Measurements from ENCODE around the gene SLC27A3. TPM values are rescaled to one million over a fixed set of nuclear protein-coding genes. Genes with fewer than 3 reads are reported as not detected.
A peak's percentile ranks its signal among the peaks of the same experiment; 100 is the strongest.

Gene SLC27A3
- total RNA-seq, 2 donors from 2014 or later: 22.9 to 26.5 TPM

GRCh38 chr1:153805042-153805745, 30.0 kb downstream of the SLC27A3 start:
- DNase-seq (peak; percentile 58), ATAC-seq (peak; percentile 76 to 88)
- intact Hi-C loops (cut with DNase I): no loop called here

DNA sequence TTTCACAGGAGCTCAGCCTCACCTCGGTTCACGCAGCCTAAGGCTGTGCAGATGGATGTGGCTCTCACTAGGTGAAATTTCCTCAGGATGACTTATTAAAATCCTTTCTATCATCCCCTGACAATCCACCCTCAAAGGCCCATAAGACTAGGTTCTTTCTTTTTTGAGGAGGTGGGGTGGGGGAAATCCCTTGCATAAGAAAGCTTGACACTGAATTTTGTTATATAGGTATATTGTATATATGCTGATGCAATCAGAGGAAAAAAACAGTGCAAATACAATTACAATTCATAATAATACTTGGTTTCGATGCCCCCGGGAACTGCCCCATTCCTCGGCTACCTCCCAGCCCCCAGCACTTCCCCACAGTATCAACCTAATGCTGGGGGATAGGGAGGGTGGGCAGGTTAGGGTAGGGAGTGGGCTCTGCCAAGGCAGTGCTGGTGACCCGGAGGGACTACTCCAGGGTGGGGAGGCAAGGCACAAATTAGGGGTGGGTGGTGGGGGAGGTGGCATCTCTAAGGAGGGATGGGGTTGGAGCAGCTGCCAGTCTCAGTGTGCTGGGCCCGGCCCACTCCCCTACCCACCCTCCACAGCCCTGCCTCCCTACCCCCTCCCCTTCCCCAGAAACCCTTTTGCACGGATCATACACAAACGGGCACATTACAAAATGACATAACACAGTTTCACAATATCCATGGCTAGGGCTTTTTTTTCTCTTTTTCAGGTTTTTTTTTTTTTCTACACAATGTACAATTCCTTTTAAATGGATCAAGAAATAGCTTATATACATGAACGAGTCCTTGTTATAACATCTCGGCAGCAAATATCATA, 30.9 kb downstream of the SLC27A3 start:
- ATAC-seq: no peak
- intact Hi-C loops (cut with DNase I): no loop called here
- DNase-seq: no peak

- intact Hi-C loops (cut with DNase I): loop anchor here in 1 of 2 donors (5.0 kb wide), 1 partner anchor 161 kb away; the partner anchor contains the start of gene JTB
- ATAC-seq: peak; percentile 34 to 45
Measured at GRCh38 chr1:153816283-153816889, 41.2 kb downstream of the SLC27A3 start.

DNA sequence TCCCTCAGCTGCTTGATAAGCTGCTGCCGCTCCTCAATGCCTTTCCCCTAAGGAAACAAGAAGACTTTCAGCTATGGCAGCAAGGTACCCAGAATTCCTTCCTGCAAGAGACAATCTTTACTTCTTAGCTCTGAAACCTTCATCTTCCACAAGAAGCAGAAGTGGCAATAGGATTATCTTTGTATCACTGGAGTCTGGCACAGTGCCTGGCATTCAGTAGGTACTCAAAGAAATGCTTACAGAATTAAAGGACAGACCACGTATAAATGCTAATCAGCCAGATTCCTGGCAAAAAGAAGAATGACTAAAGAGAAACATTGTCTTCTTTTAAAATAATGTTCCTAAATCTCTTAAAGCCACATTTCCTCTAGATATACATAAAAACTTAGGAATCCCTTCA, 43.7 kb downstream of the SLC27A3 start:
- intact Hi-C loops (cut with DNase I): loop anchor here in 1 of 2 donors (5.0 kb wide), 1 partner anchor 158 kb away; the partner anchor contains the start of gene JTB
- no peak for DNase-seq
- ATAC-seq: no peak

More at GRCh38 chr1:153816283-153816889, 41.2 kb downstream of the SLC27A3 start:
- no peak for DNase-seq

DNA sequence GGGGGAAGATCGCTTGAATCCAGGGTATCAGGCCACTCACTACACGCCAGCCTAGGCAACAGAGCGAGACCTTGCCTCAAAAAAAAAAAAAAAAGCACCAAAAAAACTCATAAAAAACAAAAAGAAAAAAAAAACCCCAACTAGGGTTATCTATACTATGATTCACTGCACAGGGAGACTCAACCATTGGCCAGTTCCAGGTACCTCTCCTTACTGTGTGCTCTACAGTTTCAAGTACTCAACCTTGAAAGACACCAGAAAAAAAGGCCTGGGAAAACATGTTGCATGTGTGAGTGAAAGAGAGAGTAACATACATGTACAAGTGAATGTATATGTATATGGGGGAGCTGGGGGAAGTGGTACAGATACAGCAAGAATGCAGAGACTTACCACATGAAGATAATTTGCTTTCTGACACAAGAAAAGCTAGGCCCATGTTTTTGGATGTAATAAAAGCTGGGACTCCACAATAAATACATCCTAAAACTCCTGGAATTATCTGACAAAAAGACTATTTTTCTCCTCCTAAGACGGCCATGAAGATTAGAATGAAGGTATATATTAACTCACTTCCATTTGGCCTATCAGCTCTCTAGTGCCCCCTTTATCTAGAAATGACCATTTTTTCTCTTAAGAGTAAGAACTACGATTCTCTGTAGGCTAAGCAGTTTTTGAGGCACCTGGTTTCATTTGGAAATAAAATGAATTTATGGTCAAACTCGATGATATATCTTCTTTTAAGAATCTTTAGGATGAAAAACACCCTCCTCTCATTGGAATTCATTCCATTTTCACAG, 52.2 kb downstream of the SLC27A3 start:
- ATAC-seq: no peak
- no peak for DNase-seq
- intact Hi-C loops (cut with DNase I): loop anchor here in 1 of 2 donors (10.0 kb wide), 1 partner anchor 57 kb away; no protein-coding TSS in a partner anchor

Other genes starting within 250 kb of the SLC27A3 start
- gene S100A6, start 239.4 kb upstream of the SLC27A3 start, total RNA-seq: 100 to 1,000 TPM; 449 to 518 TPM
- gene S100A5, start 234.5 kb upstream of the SLC27A3 start, total RNA-seq: not detected
- 100 to 1,000 TPM; 206 to 332 TPM for gene S100A4, start 229.6 kb upstream of the SLC27A3 start, total RNA-seq
- gene S100A3, start 226.1 kb upstream of the SLC27A3 start, total RNA-seq: 1 to 10 TPM in 1 of 2 donors, under 1 TPM in 1; 0.77 to 3.3 TPM
- under 1 TPM in 1 of 2 donors, not detected in 1; 0.84 TPM for gene S100A2, start 209.6 kb upstream of the SLC27A3 start, total RNA-seq
- 10 to 100 TPM; 48.2 to 64.7 TPM for gene S100A16, start 162.3 kb upstream of the SLC27A3 start, total RNA-seq
- 1 to 10 TPM; 1.8 to 5.8 TPM for gene S100A14, start 159.1 kb upstream of the SLC27A3 start, total RNA-seq
- 100 to 1,000 TPM; 169 to 197 TPM for gene S100A13, start 147.9 kb upstream of the SLC27A3 start, total RNA-seq
- gene S100A1, start 147.0 kb upstream of the SLC27A3 start, total RNA-seq: 1,000 to 10,000 TPM; 1,254 to 1,508 TPM
- gene CHTOP, start 141.3 kb upstream of the SLC27A3 start, total RNA-seq: 10 to 100 TPM; 60.1 to 61.9 TPM
- 10 to 100 TPM; 45.3 to 46.0 TPM for gene SNAPIN, start 116.7 kb upstream of the SLC27A3 start, total RNA-seq
- gene ILF2, start 104.4 kb upstream of the SLC27A3 start, total RNA-seq: 10 to 100 TPM; 63.7 to 91.7 TPM
- 10 to 100 TPM; 28.5 to 39.0 TPM for gene NPR1, start 96.7 kb upstream of the SLC27A3 start, total RNA-seq
- gene INTS3, start 47.4 kb upstream of the SLC27A3 start, total RNA-seq: 10 to 100 TPM; 28.2 to 34.1 TPM
- 10 to 100 TPM; 29.0 to 39.5 TPM for gene GATAD2B, start 147.6 kb downstream of the SLC27A3 start, total RNA-seq
- gene DENND4B, start 171.3 kb downstream of the SLC27A3 start, total RNA-seq: 10 to 100 TPM; 41.5 to 49.5 TPM
- 10 to 100 TPM; 17.3 to 19.6 TPM for gene CRTC2, start 183.2 kb downstream of the SLC27A3 start, total RNA-seq
- gene SLC39A1, start 188.1 kb downstream of the SLC27A3 start, total RNA-seq: 10 to 100 TPM; 63.2 to 77.6 TPM
- 1 to 10 TPM; 3.4 to 5.7 TPM for gene CREB3L4, start 192.5 kb downstream of the SLC27A3 start, total RNA-seq
- 100 to 1,000 TPM in 1 of 2 donors, 10 to 100 TPM in 1; 89.6 to 102 TPM for gene JTB, start 202.3 kb downstream of the SLC27A3 start, total RNA-seq
- 10 to 100 TPM; 72.1 to 77.5 TPM for gene RAB13, start 210.9 kb downstream of the SLC27A3 start, total RNA-seq
- 1,000 to 10,000 TPM in 1 of 2 donors, 100 to 1,000 TPM in 1; 949 to 1,289 TPM for gene RPS27, start 215.4 kb downstream of the SLC27A3 start, total RNA-seq

Measured in left cardiac atrium (tissue), 4 donors.